GM23248 (cell line): ENCODE data around the gene ZCCHC17. TPM values are rescaled to one million over a fixed set of nuclear protein-coding genes. Genes with fewer than 3 reads are reported as not detected.

Experiments used
- DNase-seq: peaks from one replicate; pipeline ENCODE4 v3.0.0-alpha.2; 2015
- H2AFZ ChIP-seq: fragments of 200-600 bp; sonication (generic); 2 replicates; pipeline ENCODE4 v1.6.1; 2016; ENCODE audit warnings: antibody characterized with exemption
- H3F3A ChIP-seq: fragments of 200-600 bp; sonication (generic); 2 replicates; pipeline ENCODE4 v1.6.1; 2016; ENCODE audit warnings: mild to moderate bottlenecking, antibody characterized with exemption, mixed run types; ENCODE audit not compliant: insufficient read depth
- H3K27ac ChIP-seq: fragments of 200-600 bp; sonication (generic); 2 replicates; pipeline ENCODE4 v1.5.1; 2016; ENCODE audit warnings: mild to moderate bottlenecking
- H3K27me3 ChIP-seq: fragments of 200-600 bp; sonication (generic); replicated peaks from 2 replicates; pipeline ENCODE4 v1.6.1; 2016; ENCODE audit warnings: mild to moderate bottlenecking; ENCODE audit not compliant: insufficient read depth
- H3K36me3 ChIP-seq: fragments of 200-600 bp; sonication (generic); 2 replicates; pipeline ENCODE4 v1.6.1; 2016; ENCODE audit warnings: low read depth, mild to moderate bottlenecking
- H3K4me1 ChIP-seq: fragments of 200-600 bp; sonication (generic); 2 replicates; pipeline ENCODE4 v1.6.1; 2016; ENCODE audit warnings: mild to moderate bottlenecking; ENCODE audit not compliant: insufficient read depth
- H3K4me2 ChIP-seq: fragments of 200-600 bp; sonication (generic); one replicate; pipeline ENCODE4 v1.6.1; 2016; ENCODE audit warnings: mild to moderate bottlenecking; ENCODE audit not compliant: unreplicated experiment
- H3K4me3 ChIP-seq: fragments of 200-600 bp; sonication (generic); 2 replicates; pipeline ENCODE4 v1.5.1; 2016; ENCODE audit warnings: mild to moderate bottlenecking
- H3K79me2 ChIP-seq: fragments of 200-600 bp; sonication (generic); 2 replicates; pipeline ENCODE4 v1.6.1; 2016; ENCODE audit warnings: mild to moderate bottlenecking; ENCODE audit not compliant: insufficient read depth
- H3K9ac ChIP-seq: fragments of 200-600 bp; sonication (generic); 2 replicates; pipeline ENCODE4 v1.6.1; 2016; ENCODE audit warnings: mild to moderate bottlenecking
- H3K9me2 ChIP-seq: fragments of 200-600 bp; sonication (generic); 2 replicates; pipeline ENCODE4 v1.6.1; 2016; ENCODE audit warnings: mixed run types, mild to moderate bottlenecking, moderate library complexity; ENCODE audit not compliant: insufficient read depth
- H3K9me3 ChIP-seq: fragments of 200-600 bp; sonication (generic); one replicate; pipeline ENCODE4 v1.6.1; 2017; ENCODE audit warnings: low read depth
- H4K20me1 ChIP-seq: fragments of 200-600 bp; sonication (generic); 2 replicates; pipeline ENCODE4 v1.6.0; 2016; ENCODE audit not compliant: insufficient read depth
- EZH2 ChIP-seq: fragments of 200-600 bp; sonication (generic); IDR thresholded peaks from 2 replicates; pipeline ENCODE4 v1.6.1; 2018; ENCODE audit warnings: antibody characterized with exemption, mild to moderate bottlenecking; ENCODE audit not compliant: insufficient read depth, poor library complexity, severe bottlenecking
- EZH2phosphoT487 ChIP-seq: fragments of 200-600 bp; sonication (generic); IDR thresholded peaks from 2 replicates; pipeline ENCODE4 v1.6.1; 2018; ENCODE audit warnings: antibody characterized with exemption, moderate library complexity, mild to moderate bottlenecking, low read depth; ENCODE audit not compliant: insufficient read depth
- WGBS, 2 experiments: methylation state at CpG; one replicate each; pipeline ENCODE4 v1.1.6; 2015 to 2017; ENCODE audit warnings: low lambda C conversion rate in 2 of 2, low coverage in 1 of 2; ENCODE audit errors: missing lambda C conversion rate in 2 of 2; 5-methylcytosine and 5-hydroxymethylcytosine counted together
- in situ Hi-C: fragments of 300-500 bp; cut with MboI; formaldehyde crosslinking; loops from 2 replicates; pipeline ENCODE4 v1.15.0; 2020
- polyA plus RNA-seq: library from polyadenylated mRNA; unstranded; fragments of >200 nt; fragmentation: Nextera tagmentation; extraction: Ambion mirVana; gene quantifications from 2 replicates; pipeline ENCODE4 v1.2.1, GENCODE V29; 2016
- total RNA-seq: library from RNA; depleted of rRNA; stranded (reverse); fragments of >200 nt; shearing (Covaris generic); gene quantifications from 2 replicates; pipeline ENCODE4 v1.2.3, GENCODE V29; 2014

Gene ZCCHC17
- total and polyA plus RNA-seq, 2 experiments from 2014 or later: 34.8 to 65.6 TPM

- Histone ChIP-seq H2AFZ (no peak overlapping the region), H3K27me3 (no peaks in the 10 kb centered on the region), H3K9me2 (no peaks in the 10 kb centered on the region), H3K36me3 (no peaks in the 10 kb centered on the region), H3K4me3 (no peak overlapping the region), H3K4me2 (peak overlapping the region; percentile 32), H3K9ac (no peak overlapping the region), H3K79me2 (no peaks in the 10 kb centered on the region), H3K4me1 (peaks cover 40% of the 10 kb centered on the region), H3K9me3 (no peaks in the 10 kb centered on the region), H3K27ac (peak overlapping the region; percentile 28), H4K20me1 (no peaks in the 10 kb centered on the region), H3F3A (peaks cover 42% of the 10 kb centered on the region)
- in situ Hi-C loops: no loop called here
- TF ChIP-seq EZH2phosphoT487: no peak
- peak; percentile 77 for DNase-seq
- 0 to 2% methylated on average over 3 of the region's 3 CpGs for WGBS, 2 experiments
Observed at GRCh38 chr1:31400393-31400792, 103.6 kb downstream of the ZCCHC17 start.

- WGBS, 2 experiments: 60 to 61% methylated on average over 2 of the region's 2 CpGs
- Histone ChIP-seq H3K36me3 (no peaks in the 10 kb centered on the region), H3K9ac (no peak overlapping the region), H2AFZ (no peak overlapping the region), H3K9me2 (no peaks in the 10 kb centered on the region), H3K9me3 (no peaks in the 10 kb centered on the region), H3K27ac (no peak overlapping the region), H4K20me1 (no peaks in the 10 kb centered on the region), H3K4me2 (no peak overlapping the region), H3K79me2 (no peaks in the 10 kb centered on the region), H3K4me1 (peaks cover 40% of the 10 kb centered on the region), H3K27me3 (no peaks in the 10 kb centered on the region), H3K4me3 (no peak overlapping the region), H3F3A (peaks cover 36% of the 10 kb centered on the region)
- TF ChIP-seq EZH2phosphoT487 (no peak), EZH2 (no peak)
- DNase-seq: peak; percentile 48
- in situ Hi-C loops: no loop called here
Observed at GRCh38 chr1:31401241-31401640, 104.4 kb downstream of the ZCCHC17 start.

GRCh38 chr1:31405578-31406245, 108.9 kb downstream of the ZCCHC17 start:
- in situ Hi-C loops: no loop called here
- no peaks in the 10 kb centered on the region for H3K9me2 ChIP-seq
- H3K27ac ChIP-seq: no peak overlapping the region
- H3K9me3 ChIP-seq: no peaks in the 10 kb centered on the region
- no peak overlapping the region for H3K4me3 ChIP-seq
- H2AFZ ChIP-seq: no peak overlapping the region
- H4K20me1 ChIP-seq: no peaks in the 10 kb centered on the region
- TF ChIP-seq EZH2phosphoT487 (no peak), EZH2 (no peak)
- no peaks in the 10 kb centered on the region for H3K36me3 ChIP-seq
- H3K79me2 ChIP-seq: no peaks in the 10 kb centered on the region
- H3K4me1 ChIP-seq: peaks cover 16% of the 10 kb centered on the region
- H3K27me3 ChIP-seq: no peaks in the 10 kb centered on the region
- no peak for DNase-seq
- no peak overlapping the region for H3K4me2 ChIP-seq
- peaks cover 4% of the 10 kb centered on the region; the same call in 1 of the 2 replicates for H3F3A ChIP-seq
- 84 to 85% methylated on average over 6 of the region's 6 CpGs for WGBS, 2 experiments
- H3K9ac ChIP-seq: no peak overlapping the region

- H3K4me1 ChIP-seq: peaks cover 20% of the 10 kb centered on the region
- no peaks in the 10 kb centered on the region for H3K9me2 ChIP-seq
- no peak overlapping the region for H3K9ac ChIP-seq
- in situ Hi-C loops: no loop called here
- no peak overlapping the region for H3K27ac ChIP-seq
- peaks cover 4% of the 10 kb centered on the region; the same call in 1 of the 2 replicates for H3F3A ChIP-seq
- DNase-seq: no peak
- H3K36me3 ChIP-seq: no peaks in the 10 kb centered on the region
- TF ChIP-seq EZH2 (no peak), EZH2phosphoT487 (no peak)
- H3K27me3 ChIP-seq: no peaks in the 10 kb centered on the region
- no peak overlapping the region for H2AFZ ChIP-seq
- H3K4me2 ChIP-seq: no peak overlapping the region
- H4K20me1 ChIP-seq: no peaks in the 10 kb centered on the region
- H3K4me3 ChIP-seq: no peak overlapping the region
- H3K79me2 ChIP-seq: no peaks in the 10 kb centered on the region
- no peaks in the 10 kb centered on the region for H3K9me3 ChIP-seq
- 91 to 96% methylated on average over 16 to 18 of the region's 18 CpGs for WGBS, 2 experiments
Observed at GRCh38 chr1:31407029-31407626, 110.3 kb downstream of the ZCCHC17 start.
